ENCODE measurements around the gene SMIM12. TPM values are rescaled to one million over a fixed set of nuclear protein-coding genes. Genes with fewer than 3 reads are reported as not detected.

SMIM12 gene
- total RNA-seq, 1 donor from 2014 or later = 9.5 TPM

GRCh38 chr1:34906756-34907155 lies 47.2 kb upstream of the SMIM12 start:
- H3K9ac ChIP-seq = no peak overlapping the region
- Mint-ChIP-seq H3K36me3 (no peaks in the 10 kb centered on the region), H3K9me3 (no peaks in the 10 kb centered on the region), H3K4me3 (no peak overlapping the region), H3K27me3 (ENCODE audit: insufficient read depth, low read depth) (peaks cover 5% of the 10 kb centered on the region), H3K27ac (no peak overlapping the region), H3K4me1 (peaks cover 7% of the 10 kb centered on the region)
- no peak overlapping the region for H3K4me2 ChIP-seq
- DNase-seq (ENCODE audit: low spot score) = no peak
- H3K36me3 ChIP-seq = no peaks in the 10 kb centered on the region
- H2AFZ ChIP-seq (replicated peaks) = no peak overlapping the region
- no peak overlapping the region for H3K27ac ChIP-seq
- TF ChIP-seq EZH2 (IDR thresholded peaks at IDR 0.05) = no peak
- no peak for TF ChIP-seq EZH2phosphoT487 (IDR thresholded peaks at IDR 0.05)
- no peak for TF ChIP-seq CTCF (IDR thresholded peaks at IDR 0.05)
- peaks cover 13% of the 10 kb centered on the region for H4K20me1 ChIP-seq (ENCODE audit: low read depth)
- no peaks in the 10 kb centered on the region for H3K9me3 ChIP-seq (ENCODE audit: low read depth)
- no peaks in the 10 kb centered on the region for H3K4me1 ChIP-seq
- H3F3A ChIP-seq (ENCODE audit: low read depth) = no peaks in the 10 kb centered on the region
- H3K27me3 ChIP-seq = peaks cover 4% of the 10 kb centered on the region
- no peaks in the 10 kb centered on the region for H3K79me2 ChIP-seq (ENCODE audit: low read depth)
- H3K4me3 ChIP-seq = no peak overlapping the region

GRCh38 chr1:34906222-34906621 lies 46.7 kb upstream of the SMIM12 start:
- no peak for TF ChIP-seq EZH2 (IDR thresholded peaks at IDR 0.05)
- TF ChIP-seq CTCF (IDR thresholded peaks at IDR 0.05) = no peak
- no peak for TF ChIP-seq EZH2phosphoT487 (IDR thresholded peaks at IDR 0.05)
- no peak for DNase-seq (ENCODE audit: low spot score)
- H3K27me3 Mint-ChIP-seq (ENCODE audit: insufficient read depth, low read depth) = peaks cover 5% of the 10 kb centered on the region
- Histone ChIP-seq H3K9ac (no peak overlapping the region), H2AFZ (replicated peaks) (no peak overlapping the region), H3K4me2 (no peak overlapping the region), H3K4me3 (no peak overlapping the region), H3K79me2 (ENCODE audit: low read depth) (no peaks in the 10 kb centered on the region), H4K20me1 (ENCODE audit: low read depth) (peaks cover 13% of the 10 kb centered on the region), H3F3A (ENCODE audit: low read depth) (no peaks in the 10 kb centered on the region), H3K36me3 (no peaks in the 10 kb centered on the region), H3K4me1 (no peaks in the 10 kb centered on the region), H3K27me3 (peaks cover 4% of the 10 kb centered on the region), H3K9me3 (ENCODE audit: low read depth) (no peaks in the 10 kb centered on the region), H3K27ac (no peak overlapping the region)
- H3K27ac Mint-ChIP-seq = no peak overlapping the region
- no peak overlapping the region for H3K4me3 Mint-ChIP-seq
- no peaks in the 10 kb centered on the region for H3K36me3 Mint-ChIP-seq
- H3K9me3 Mint-ChIP-seq = no peaks in the 10 kb centered on the region
- H3K4me1 Mint-ChIP-seq = peaks cover 7% of the 10 kb centered on the region

- no peaks in the 10 kb centered on the region for H3K4me1 ChIP-seq
- Mint-ChIP-seq H3K27me3 (ENCODE audit: insufficient read depth, low read depth) (peaks cover 4% of the 10 kb centered on the region), H3K4me3 (no peak overlapping the region), H3K9me3 (no peaks in the 10 kb centered on the region), H3K4me1 (peaks cover 7% of the 10 kb centered on the region), H3K36me3 (no peaks in the 10 kb centered on the region), H3K27ac (no peak overlapping the region)
- TF ChIP-seq EZH2phosphoT487 (IDR thresholded peaks at IDR 0.05) (no peak), EZH2 (IDR thresholded peaks at IDR 0.05) (no peak), CTCF (IDR thresholded peaks at IDR 0.05) (no peak)
- H3K4me3 ChIP-seq = no peak overlapping the region
- H3K9ac ChIP-seq = no peak overlapping the region
- no peak for DNase-seq (ENCODE audit: low spot score)
- H3K79me2 ChIP-seq (ENCODE audit: low read depth) = no peaks in the 10 kb centered on the region
- no peak overlapping the region for H3K4me2 ChIP-seq
- H3K36me3 ChIP-seq = no peaks in the 10 kb centered on the region
- H4K20me1 ChIP-seq (ENCODE audit: low read depth) = peaks cover 13% of the 10 kb centered on the region
- no peak overlapping the region for H3K27ac ChIP-seq
- peaks cover 4% of the 10 kb centered on the region for H3K27me3 ChIP-seq
- H3F3A ChIP-seq (ENCODE audit: low read depth) = no peaks in the 10 kb centered on the region
- no peaks in the 10 kb centered on the region for H3K9me3 ChIP-seq (ENCODE audit: low read depth)
- no peak overlapping the region for H2AFZ ChIP-seq (replicated peaks)
Measured at GRCh38 chr1:34905098-34905459, 45.5 kb upstream of the SMIM12 start.

All from neural progenitor cell (in vitro differentiated cells).